ENCODE measurements around the gene SPX. TPM values are rescaled to one million over a fixed set of nuclear protein-coding genes. Genes with fewer than 3 reads are reported as not detected.

SPX gene
- total RNA-seq, 1 donor from 2014 or later = 4.0 TPM

DNA sequence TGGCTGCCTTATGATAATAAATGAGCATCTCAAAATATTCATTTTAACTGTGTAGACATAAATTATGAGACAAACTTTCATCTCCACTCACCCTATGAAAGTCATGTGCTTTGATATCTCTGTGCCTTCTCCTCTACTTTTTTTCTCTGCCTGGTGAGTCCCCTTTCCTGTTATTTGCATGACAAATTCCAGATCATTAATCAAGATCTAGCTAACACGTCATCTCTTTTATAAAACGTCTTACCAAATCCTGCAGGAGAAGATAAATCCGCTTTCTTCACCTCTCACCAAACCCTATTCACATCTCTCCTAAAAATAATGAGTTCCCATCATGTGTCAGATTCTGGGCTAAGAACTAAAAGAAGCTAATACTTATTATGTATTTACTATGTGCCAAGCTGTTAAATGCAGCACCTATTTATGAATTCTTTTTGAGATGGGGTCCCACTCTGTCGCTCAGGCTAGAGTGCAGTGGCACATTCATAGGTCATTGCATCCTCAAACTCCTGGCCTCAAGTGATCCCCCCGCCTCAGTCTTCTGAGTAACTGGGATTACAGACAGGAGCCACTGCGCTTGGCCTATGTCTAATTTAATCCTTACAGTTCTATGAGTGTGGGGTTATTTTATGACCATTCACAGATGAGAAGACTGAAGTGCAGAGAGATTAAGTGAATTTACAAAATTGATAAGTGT lies 26.7 kb downstream of the SPX start:
- H3K36me3 Mint-ChIP-seq = no peaks in the 10 kb centered on the region
- H3F3A ChIP-seq (ENCODE audit: low read depth) = no peaks in the 10 kb centered on the region
- H3K4me3 ChIP-seq = no peak overlapping the region
- H3K79me2 ChIP-seq (ENCODE audit: low read depth) = no peaks in the 10 kb centered on the region
- no peaks in the 10 kb centered on the region for H4K20me1 ChIP-seq (ENCODE audit: low read depth)
- H3K9ac ChIP-seq = no peak overlapping the region
- H3K36me3 ChIP-seq = no peaks in the 10 kb centered on the region
- H2AFZ ChIP-seq (replicated peaks) = no peak overlapping the region
- no peaks in the 10 kb centered on the region for H3K4me1 Mint-ChIP-seq
- H3K27ac ChIP-seq = no peak overlapping the region
- no peaks in the 10 kb centered on the region for H3K4me1 ChIP-seq
- H3K4me3 Mint-ChIP-seq = no peak overlapping the region
- DNase-seq (ENCODE audit: low spot score) = no peak
- H3K4me2 ChIP-seq = no peak overlapping the region
- no peaks in the 10 kb centered on the region for H3K9me3 Mint-ChIP-seq
- no peaks in the 10 kb centered on the region for H3K9me3 ChIP-seq (ENCODE audit: low read depth)
- H3K27me3 Mint-ChIP-seq (ENCODE audit: insufficient read depth, low read depth) = peaks cover 4% of the 10 kb centered on the region
- H3K27ac Mint-ChIP-seq = no peak overlapping the region
- no peak for TF ChIP-seq EZH2phosphoT487 (IDR thresholded peaks at IDR 0.05)
- no peak for TF ChIP-seq EZH2 (IDR thresholded peaks at IDR 0.05)
- TF ChIP-seq, protein P1, sequence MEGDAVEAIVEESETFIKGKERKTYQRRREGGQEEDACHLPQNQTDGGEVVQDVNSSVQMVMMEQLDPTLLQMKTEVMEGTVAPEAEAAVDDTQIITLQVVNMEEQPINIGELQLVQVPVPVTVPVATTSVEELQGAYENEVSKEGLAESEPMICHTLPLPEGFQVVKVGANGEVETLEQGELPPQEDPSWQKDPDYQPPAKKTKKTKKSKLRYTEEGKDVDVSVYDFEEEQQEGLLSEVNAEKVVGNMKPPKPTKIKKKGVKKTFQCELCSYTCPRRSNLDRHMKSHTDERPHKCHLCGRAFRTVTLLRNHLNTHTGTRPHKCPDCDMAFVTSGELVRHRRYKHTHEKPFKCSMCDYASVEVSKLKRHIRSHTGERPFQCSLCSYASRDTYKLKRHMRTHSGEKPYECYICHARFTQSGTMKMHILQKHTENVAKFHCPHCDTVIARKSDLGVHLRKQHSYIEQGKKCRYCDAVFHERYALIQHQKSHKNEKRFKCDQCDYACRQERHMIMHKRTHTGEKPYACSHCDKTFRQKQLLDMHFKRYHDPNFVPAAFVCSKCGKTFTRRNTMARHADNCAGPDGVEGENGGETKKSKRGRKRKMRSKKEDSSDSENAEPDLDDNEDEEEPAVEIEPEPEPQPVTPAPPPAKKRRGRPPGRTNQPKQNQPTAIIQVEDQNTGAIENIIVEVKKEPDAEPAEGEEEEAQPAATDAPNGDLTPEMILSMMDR (IDR thresholded peaks at IDR 0.05) = no peak
- no peaks in the 10 kb centered on the region for H3K27me3 ChIP-seq

DNA sequence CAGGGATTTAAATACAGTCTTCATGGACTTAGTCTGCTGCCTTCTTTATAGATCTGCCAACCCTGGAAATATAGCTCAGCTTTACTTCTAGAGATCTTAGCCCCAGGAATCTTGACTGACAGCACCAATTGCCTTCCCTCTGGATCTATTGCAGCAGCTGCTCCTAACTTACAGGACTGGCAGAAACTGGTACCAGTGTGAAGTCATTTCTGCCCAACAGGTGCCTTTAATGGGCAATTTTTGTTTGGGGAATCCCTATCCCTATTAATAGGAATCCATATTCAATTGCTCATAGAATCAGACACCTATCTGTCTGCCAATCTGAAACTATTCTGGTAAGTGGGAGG lies 27.2 kb downstream of the SPX start:
- no peak overlapping the region for H3K4me3 Mint-ChIP-seq
- peaks cover 4% of the 10 kb centered on the region for H3K27me3 Mint-ChIP-seq (ENCODE audit: insufficient read depth, low read depth)
- Histone ChIP-seq H4K20me1 (ENCODE audit: low read depth) (no peaks in the 10 kb centered on the region), H3K36me3 (no peaks in the 10 kb centered on the region), H3K4me3 (no peak overlapping the region), H2AFZ (replicated peaks) (no peak overlapping the region), H3K79me2 (ENCODE audit: low read depth) (no peaks in the 10 kb centered on the region), H3K9me3 (ENCODE audit: low read depth) (no peaks in the 10 kb centered on the region), H3K4me2 (no peak overlapping the region), H3F3A (ENCODE audit: low read depth) (no peaks in the 10 kb centered on the region), H3K4me1 (no peaks in the 10 kb centered on the region), H3K27me3 (no peaks in the 10 kb centered on the region), H3K27ac (no peak overlapping the region), H3K9ac (no peak overlapping the region)
- DNase-seq (ENCODE audit: low spot score) = no peak
- no peaks in the 10 kb centered on the region for H3K9me3 Mint-ChIP-seq
- H3K4me1 Mint-ChIP-seq = no peaks in the 10 kb centered on the region
- H3K36me3 Mint-ChIP-seq = no peaks in the 10 kb centered on the region
- TF ChIP-seq EZH2phosphoT487 (IDR thresholded peaks at IDR 0.05) = no peak
- H3K27ac Mint-ChIP-seq = no peak overlapping the region

DNA sequence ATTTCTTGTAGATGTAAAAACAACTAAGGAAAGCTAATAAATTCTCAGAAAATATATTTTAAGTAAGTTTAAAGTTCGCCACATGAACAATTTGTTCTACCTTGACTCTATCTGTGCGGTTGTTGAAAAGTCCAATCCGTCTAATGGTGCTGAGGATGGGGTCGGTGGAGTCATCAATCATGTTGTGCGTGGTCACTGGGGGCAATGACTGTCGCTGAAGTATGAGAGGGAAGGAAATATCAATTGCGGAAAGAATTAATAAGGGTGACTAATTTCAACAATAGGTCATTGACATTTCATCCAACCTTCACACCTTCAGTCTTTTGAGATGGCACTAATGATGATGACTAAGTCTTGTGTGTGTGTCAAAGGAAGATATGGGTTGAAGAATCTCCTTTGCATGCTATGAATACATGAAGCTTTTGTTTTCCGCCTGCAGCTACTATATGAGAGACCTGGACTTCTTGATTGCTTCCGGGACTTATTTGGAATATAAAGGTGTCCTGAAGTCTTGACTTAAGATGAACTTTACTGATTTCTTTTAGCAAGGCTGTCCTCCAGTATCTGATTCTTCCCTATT lies 32.1 kb downstream of the SPX start:
- Mint-ChIP-seq H3K4me3 (no peak overlapping the region), H3K27ac (no peak overlapping the region), H3K27me3 (ENCODE audit: insufficient read depth, low read depth) (peaks cover 2% of the 10 kb centered on the region), H3K4me1 (peaks cover 5% of the 10 kb centered on the region), H3K9me3 (no peaks in the 10 kb centered on the region), H3K36me3 (no peaks in the 10 kb centered on the region)
- Histone ChIP-seq H3F3A (ENCODE audit: low read depth) (no peaks in the 10 kb centered on the region), H3K36me3 (no peaks in the 10 kb centered on the region), H2AFZ (replicated peaks) (no peak overlapping the region), H3K27me3 (no peaks in the 10 kb centered on the region), H3K4me3 (no peak overlapping the region), H3K9me3 (ENCODE audit: low read depth) (no peaks in the 10 kb centered on the region), H3K79me2 (ENCODE audit: low read depth) (no peaks in the 10 kb centered on the region), H3K9ac (no peak overlapping the region), H3K4me2 (no peak overlapping the region), H3K4me1 (no peaks in the 10 kb centered on the region), H3K27ac (no peak overlapping the region), H4K20me1 (ENCODE audit: low read depth) (no peaks in the 10 kb centered on the region)
- no peak for DNase-seq (ENCODE audit: low spot score)
- no peak for TF ChIP-seq EZH2phosphoT487 (IDR thresholded peaks at IDR 0.05)
- TF ChIP-seq, protein P1 (IDR thresholded peaks at IDR 0.05) = no peak
- TF ChIP-seq EZH2 (IDR thresholded peaks at IDR 0.05) = no peak

DNA sequence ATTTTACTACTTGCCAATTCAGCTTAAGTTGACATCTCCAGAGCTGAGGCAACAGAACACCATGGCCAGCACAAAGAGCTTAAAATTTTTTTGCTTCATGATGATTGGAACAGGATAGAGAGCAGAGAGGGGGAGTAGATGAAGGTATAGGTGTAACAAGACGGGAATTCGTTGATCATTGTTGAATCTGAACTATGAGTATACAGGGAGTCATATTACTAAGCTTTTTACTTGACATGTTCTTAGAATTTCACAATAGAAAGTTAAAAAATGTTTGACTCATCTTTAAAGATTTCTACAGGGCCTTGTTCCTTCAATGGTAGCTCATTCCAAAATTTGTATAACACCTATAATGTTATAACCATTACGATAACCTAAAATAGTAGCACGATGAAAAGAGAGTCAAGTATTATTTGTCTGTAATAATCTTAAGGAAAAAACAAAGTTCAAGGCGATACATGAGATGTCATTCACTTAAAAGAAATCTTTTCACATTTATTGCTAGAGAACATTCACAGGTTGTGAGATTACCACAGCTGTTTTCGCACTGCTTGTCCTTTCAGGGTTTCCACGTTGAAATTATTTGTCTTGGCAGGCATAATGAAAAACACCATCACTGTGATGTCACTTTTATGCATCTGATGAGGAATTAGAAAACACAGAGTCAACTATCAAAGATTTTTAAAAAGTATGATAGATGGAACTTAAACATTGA lies 33.9 kb downstream of the SPX start:
- Mint-ChIP-seq H3K27me3 (ENCODE audit: insufficient read depth, low read depth) (peaks cover 2% of the 10 kb centered on the region), H3K27ac (no peak overlapping the region), H3K9me3 (no peaks in the 10 kb centered on the region), H3K4me3 (no peak overlapping the region), H3K36me3 (no peaks in the 10 kb centered on the region), H3K4me1 (peaks cover 5% of the 10 kb centered on the region)
- TF ChIP-seq EZH2 (IDR thresholded peaks at IDR 0.05) (no peak), EZH2phosphoT487 (IDR thresholded peaks at IDR 0.05) (no peak)
- TF ChIP-seq, protein P1 (IDR thresholded peaks at IDR 0.05) = no peak
- no peaks in the 10 kb centered on the region for H3K79me2 ChIP-seq (ENCODE audit: low read depth)
- no peaks in the 10 kb centered on the region for H3K36me3 ChIP-seq
- no peaks in the 10 kb centered on the region for H3K9me3 ChIP-seq (ENCODE audit: low read depth)
- no peaks in the 10 kb centered on the region for H3K4me1 ChIP-seq
- no peaks in the 10 kb centered on the region for H3F3A ChIP-seq (ENCODE audit: low read depth)
- H3K27me3 ChIP-seq = no peaks in the 10 kb centered on the region
- no peak overlapping the region for H3K4me3 ChIP-seq
- no peak overlapping the region for H3K9ac ChIP-seq
- H4K20me1 ChIP-seq (ENCODE audit: low read depth) = no peaks in the 10 kb centered on the region
- H3K27ac ChIP-seq = no peak overlapping the region
- H3K4me2 ChIP-seq = no peak overlapping the region
- no peak for DNase-seq (ENCODE audit: low spot score)
- no peak overlapping the region for H2AFZ ChIP-seq (replicated peaks)

Measured in neural progenitor cell (in vitro differentiated cells).